ENCODE data around the gene ACTR2. TPM values are rescaled to one million over a fixed set of nuclear protein-coding genes. Genes with fewer than 3 reads are reported as not detected.
A peak's percentile ranks its signal among the peaks of the same experiment; 100 is the strongest.
"Not testable (repeated sequence)": the region's sequence is repeated elsewhere in the genome, so short reads cannot be mapped to it uniquely, and the experiment has no call there.

ACTR2 gene
- total RNA-seq: 100 to 1,000 TPM in 6 of 9 donors, 10 to 100 TPM in 3; 32.6 to 216 (median 117) TPM
- polyA plus RNA-seq: 10 to 100 TPM; 28.2 to 84.2 TPM
- long read RNA-seq, donor 1, partial matches to known transcripts: 0 of 17 reads
- long read RNA-seq, donor 1, other reads (novel, unspliced or antisense): 12 of 17 reads
- long read RNA-seq, donor 2, transcript ACTR2-201 (9 exons, 3,861 nt): major isoform, 61 of 111 reads
- long read RNA-seq, donor 2, partial matches to known transcripts: 7 of 111 reads
- long read RNA-seq, donor 2, other reads (novel, unspliced or antisense): 43 of 111 reads
- long read RNA-seq, donor 3, transcript ACTR2-201 (9 exons, 3,861 nt): major isoform, 12 of 22 reads
- long read RNA-seq, donor 3, partial matches to known transcripts: 1 of 22 reads
- long read RNA-seq, donor 3, other reads (novel, unspliced or antisense): 9 of 22 reads

GRCh38 chr2:65227456-65228262 is at the start of gene ACTR2:
Gene ACTR2 (plus strand): TSS chr2:65227831. CDS start chr2:65227910, 79 bp downstream.
- peak; percentile 97 to 100 (median 99) for ATAC-seq
- WGBS, 4 donors: 0 to 1% (median 0%) methylated on average over 71 to 82 of the region's 82 CpGs
- no peaks in the 10 kb centered on the region for H3K9me3 ChIP-seq
- peak; percentile 97 to 98 (median 98) for DNase-seq
- intact Hi-C loops (cut with DNase I): loop anchor here in 3 of 10 donors (5.0 kb wide), 3 partner anchors 165 to 205 kb away; partner anchors contain the start of genes CEP68 (in 1 of the 3) and SPRED2 (in 1 of the 3)
- peak within 1 kb of the TSS; percentile 68 to 100 (median 94) for H3K4me3 ChIP-seq
- no peak for TF ChIP-seq CTCF (IDR thresholded peaks at IDR 0.05)
- TF ChIP-seq POLR2A (IDR thresholded peaks at IDR 0.05): peak in 1 of 2 donors; percentile 59
- H3K27ac ChIP-seq: peak within 1 kb of the TSS; percentile 89 to 100 (median 98)
- peaks cover 6 to 52% (median 31%) of the 10 kb centered on the region in 12 donors for H3K4me1 ChIP-seq
- no peaks in the 10 kb centered on the region for H3K27me3 ChIP-seq
- peaks cover 0 to 14% (median 8%) of the 10 kb centered on the region in 9 donors for H3K36me3 ChIP-seq

- no peak for DNase-seq
- no peak for TF ChIP-seq CTCF (IDR thresholded peaks at IDR 0.05)
- TF ChIP-seq POLR2A (IDR thresholded peaks at IDR 0.05): no peak
- Histone ChIP-seq H3K27ac (no peak overlapping the region), H3K4me3 (no peak overlapping the region), H3K36me3 (no peaks in the 10 kb centered on the region), H3K27me3 (no peaks in the 10 kb centered on the region), H3K9me3 (no peaks in the 10 kb centered on the region), H3K4me1 (peaks cover 0 to 7% (median 0%) of the 10 kb centered on the region in 12 donors)
- ATAC-seq: no peak
- 85 to 89% (median 87%) methylated on average over 5 of the region's 5 CpGs for WGBS, 4 donors
- intact Hi-C loops (cut with DNase I): loop anchor here in 2 of 10 donors (10.0 kb wide), 2 partner anchors 268 to 392 kb away; no protein-coding TSS in a partner anchor
Measured at GRCh38 chr2:65182570-65182969, 45.1 kb upstream of the ACTR2 start.

GRCh38 chr2:65183406-65183805 is 44.2 kb upstream of the ACTR2 start:
- H3K27me3 ChIP-seq, H3K4me1 ChIP-seq, DNase-seq, H3K4me3 ChIP-seq, H3K27ac ChIP-seq, H3K9me3 ChIP-seq, H3K36me3 ChIP-seq, ATAC-seq: not testable (repeated sequence)
- WGBS, 4 donors: 87 to 93% (median 88%) methylated on average over 4 of the region's 4 CpGs
- intact Hi-C loops (cut with DNase I): loop anchor here in 2 of 10 donors (10.0 kb wide), 2 partner anchors 269 to 391 kb away; no protein-coding TSS in a partner anchor

- no peaks in the 10 kb centered on the region for H3K9me3 ChIP-seq
- no peaks in the 10 kb centered on the region for H3K36me3 ChIP-seq
- H3K4me1 ChIP-seq: peaks cover 0 to 7% (median 0%) of the 10 kb centered on the region in 12 donors
- TF ChIP-seq POLR2A (IDR thresholded peaks at IDR 0.05) (no peak), CTCF (IDR thresholded peaks at IDR 0.05) (no peak)
- intact Hi-C loops (cut with DNase I): loop anchor here in 9 of 10 donors (5.0 to 10.0 kb wide), 7 partner anchors 118 to 390 kb away; partner anchors contain the start of gene CEP68 (in 1 of the 9)
- 87 to 96% (median 94%) methylated on average over 3 of the region's 3 CpGs for WGBS, 4 donors
- ATAC-seq (no peak), DNase-seq (no peak)
- no peak overlapping the region for H3K27ac ChIP-seq
- H3K27me3 ChIP-seq: no peaks in the 10 kb centered on the region
- no peak overlapping the region for H3K4me3 ChIP-seq
Measured at GRCh38 chr2:65185012-65185411, 42.6 kb upstream of the ACTR2 start.
